NCI-H1417 treated with DMSO at 0.1 percent for 48 hours (cell line): Measurements from ENCODE around the gene GSTM4.
"Not testable (repeated sequence)": the region's sequence is repeated elsewhere in the genome, so short reads cannot be mapped to it uniquely, and the experiment has no call there.

ENCODE experiments used
- DNase-seq: peaks from one replicate; lab custom pipeline; 2025; lab: John Stamatoyannopoulos, UW

Gene GSTM4

DNA sequence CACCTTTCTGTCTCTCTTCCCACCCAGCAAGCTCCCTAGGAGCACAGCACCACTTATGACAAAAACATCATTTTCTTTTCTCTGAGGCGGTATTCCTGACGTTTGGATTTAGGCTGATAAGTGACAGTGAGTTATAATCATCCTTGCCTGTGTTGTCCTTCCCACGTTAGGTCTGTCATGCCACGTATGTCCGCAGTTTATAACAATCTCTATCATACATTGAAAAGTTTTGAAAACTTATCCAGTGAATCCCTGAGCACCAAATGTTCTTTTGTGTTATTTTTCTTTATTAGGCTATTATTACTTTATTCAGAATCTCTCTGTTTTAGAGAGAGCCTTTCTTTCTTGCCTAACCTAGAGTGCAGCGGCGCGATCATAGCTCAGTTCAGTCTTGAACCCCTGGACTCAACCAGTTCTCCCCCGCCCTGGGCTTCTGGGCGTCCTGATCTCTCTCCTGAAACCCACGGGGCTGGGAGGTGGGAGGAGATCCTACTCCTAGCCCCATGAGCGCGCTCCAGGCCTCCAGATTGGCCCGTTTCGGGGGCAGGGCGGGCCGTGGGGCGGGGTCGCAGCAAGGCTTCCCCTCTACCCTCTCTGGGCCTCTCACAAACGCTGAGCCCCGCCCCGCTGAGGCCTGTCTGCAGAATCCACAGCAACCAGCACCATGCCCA lies 11.7 kb downstream of the GSTM4 start, which contains the start of gene GSTM2:
GSTM2 (plus strand) TSS at position 606 of the 671 bp plus-strand sequence; CDS start at position 665, 59 bp downstream.
- no peak for DNase-seq

DNA sequence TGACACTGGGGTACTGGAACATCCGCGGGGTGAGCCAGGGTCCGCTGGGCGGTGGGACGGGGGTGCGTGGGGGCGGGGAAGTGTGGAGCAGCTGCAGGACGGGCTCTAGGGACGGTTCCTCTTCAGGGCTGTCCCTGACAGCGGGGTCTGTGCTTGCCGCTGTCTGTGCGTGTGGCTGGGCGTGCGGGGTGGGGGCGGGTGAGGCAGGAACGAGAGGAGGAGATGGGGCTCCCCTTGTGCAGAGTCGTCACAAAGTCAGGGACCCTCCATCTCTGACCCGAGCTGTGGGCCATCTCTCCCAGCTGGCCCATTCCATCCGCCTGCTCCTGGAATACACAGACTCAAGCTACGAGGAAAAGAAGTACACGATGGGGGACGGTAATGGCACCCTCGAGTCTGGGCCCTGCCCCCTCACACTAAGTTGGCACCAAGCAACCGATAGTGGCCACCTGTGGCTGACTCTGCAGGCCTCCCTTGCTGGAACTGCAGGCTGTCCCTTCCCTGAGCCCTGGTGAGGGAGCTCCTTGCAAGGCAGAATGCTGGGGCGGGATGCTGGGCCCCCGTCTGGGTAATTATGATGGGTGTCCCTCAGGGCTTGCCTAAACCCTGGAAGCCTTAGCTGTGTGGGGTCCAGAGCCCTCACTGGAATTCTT lies 12.3 kb downstream of the GSTM4 start:
- no peak for DNase-seq

DNA sequence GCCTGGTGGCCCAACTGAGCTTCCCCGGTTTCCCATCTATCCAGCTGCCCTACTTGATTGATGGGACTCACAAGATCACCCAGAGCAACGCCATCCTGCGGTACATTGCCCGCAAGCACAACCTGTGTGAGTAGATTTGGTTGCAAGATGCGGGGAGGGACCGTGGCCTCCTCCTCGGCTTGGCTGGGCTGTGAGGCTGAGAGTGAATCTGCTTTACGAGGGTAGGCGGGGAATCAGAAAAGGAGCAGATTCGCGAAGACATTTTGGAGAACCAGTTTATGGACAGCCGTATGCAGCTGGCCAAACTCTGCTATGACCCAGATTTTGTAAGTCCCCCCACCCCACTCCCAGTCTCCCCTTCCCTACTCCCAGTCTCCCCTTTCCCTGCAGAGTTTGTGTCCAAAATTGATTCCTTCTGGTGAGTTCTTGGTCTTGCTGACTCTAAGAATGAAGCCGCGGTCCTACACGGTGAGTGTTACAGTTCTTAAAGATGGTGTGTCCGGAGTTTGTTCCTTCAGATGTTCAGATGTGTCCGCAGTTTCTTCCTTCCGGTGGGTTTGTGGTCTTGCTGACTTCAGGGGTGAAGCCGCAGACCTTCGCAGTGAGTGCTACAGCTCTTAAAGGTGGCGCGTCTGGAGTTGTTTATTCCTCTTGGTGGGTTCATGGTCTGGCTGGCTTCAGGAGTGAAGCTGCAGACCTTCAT lies 13.5 kb downstream of the GSTM4 start:
- DNase-seq = no peak

DNA sequence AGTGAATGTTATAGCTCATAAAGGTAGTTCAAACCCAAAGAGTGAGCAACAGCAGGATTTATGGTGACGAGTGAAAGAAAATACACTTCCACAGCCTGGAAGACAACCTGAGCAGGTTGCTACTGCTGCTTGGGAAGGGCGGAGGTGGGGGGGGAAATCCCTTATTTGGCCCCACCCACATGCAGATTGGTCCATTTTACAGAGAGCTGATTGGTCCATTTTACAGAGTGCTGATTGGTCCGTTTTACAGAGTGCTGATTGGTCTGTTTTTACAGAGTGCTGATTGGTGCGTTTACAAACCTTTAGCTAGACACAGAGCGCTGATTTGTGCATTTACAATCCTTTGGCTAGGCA lies 14.0 kb downstream of the GSTM4 start:
- DNase-seq = not testable (repeated sequence)

DNA sequence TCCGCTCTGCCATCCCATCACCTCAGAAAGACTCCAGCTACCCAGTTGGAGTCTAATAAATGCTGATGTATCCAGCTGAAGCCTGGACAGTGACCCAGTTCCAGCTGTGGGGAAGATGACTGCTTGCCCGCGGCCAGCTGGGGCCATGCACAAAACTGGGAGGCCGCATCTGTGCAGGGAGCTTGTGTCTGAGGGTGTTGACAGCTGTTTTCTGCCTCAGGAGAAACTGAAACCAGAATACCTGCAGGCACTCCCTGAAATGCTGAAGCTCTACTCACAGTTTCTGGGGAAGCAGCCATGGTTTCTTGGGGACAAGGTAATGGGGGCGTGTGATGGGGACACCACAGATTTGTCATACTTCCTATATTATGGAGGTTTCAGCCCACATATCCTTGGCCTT lies 15.2 kb downstream of the GSTM4 start:
- DNase-seq = no peak

DNA sequence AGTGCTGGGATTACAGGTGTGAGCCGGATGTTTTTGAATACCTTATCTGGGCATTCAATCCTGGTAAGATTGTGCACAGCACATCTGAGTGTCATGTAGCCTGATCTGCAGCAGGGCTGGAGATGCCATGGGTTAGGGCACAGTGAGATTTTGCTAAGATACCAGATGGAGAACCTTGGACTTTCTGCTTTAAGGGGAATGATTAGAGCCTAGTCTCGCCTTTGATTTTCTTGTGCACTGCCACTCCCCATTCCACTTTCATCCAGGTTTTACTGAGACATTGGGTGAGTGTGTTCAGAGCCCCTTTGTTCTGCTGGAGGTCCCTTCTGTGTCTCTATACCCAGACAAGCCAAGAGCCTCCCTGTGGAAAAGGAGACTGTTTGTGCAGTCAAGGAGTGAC lies 18.0 kb downstream of the GSTM4 start:
- not testable (repeated sequence) for DNase-seq

DNA sequence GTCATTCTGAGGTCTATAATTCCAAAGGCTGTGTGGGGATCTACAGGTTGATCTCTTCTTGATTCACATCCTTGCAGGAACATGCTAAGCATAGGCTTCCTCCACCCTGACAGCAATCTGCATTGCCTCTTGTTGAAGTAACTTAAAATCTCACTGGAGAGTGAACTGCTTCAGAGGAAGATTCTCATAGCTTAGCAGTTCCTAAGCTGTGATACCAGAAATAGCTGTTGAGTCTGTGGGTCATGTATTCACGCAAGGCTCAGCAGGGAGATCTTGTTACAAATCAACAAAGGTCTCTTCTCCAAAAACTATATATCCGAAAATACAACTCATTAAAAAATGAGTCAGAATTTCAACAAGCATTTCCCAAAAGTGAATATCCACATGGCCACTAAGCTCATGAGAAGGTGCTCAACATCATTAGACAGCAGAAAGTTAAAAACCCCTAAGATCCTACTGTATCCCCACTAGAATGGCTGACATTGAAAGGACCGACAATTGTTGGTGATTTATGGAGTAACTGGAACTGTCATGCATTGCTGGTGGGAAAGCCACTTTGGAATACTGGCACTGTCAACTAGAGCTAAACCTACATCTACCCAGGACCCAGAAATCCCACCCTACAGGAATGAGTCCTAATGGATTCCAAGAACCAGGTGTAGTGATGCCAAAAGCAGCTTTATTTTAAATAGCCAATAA lies 20.9 kb downstream of the GSTM4 start:
- DNase-seq = not testable (repeated sequence)

DNA sequence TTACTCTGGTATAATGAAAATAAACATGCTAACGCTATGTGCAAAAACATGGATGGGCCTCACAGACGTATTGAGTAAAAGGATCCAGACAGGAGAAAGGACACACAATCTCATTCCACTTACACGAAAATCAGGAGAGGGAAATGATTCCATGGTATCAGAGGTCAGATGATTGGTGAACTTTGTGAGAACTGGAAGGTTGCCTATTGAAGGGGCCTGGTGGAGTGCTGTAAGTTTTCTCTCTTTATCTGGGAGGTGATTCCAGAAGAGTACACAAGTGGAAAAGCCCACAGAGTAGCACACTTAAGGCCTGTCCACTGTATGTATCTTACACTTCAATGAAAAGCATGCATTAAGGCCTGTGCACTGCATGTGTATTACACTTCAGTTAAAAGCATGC lies 21.6 kb downstream of the GSTM4 start:
- no peak for DNase-seq

DNA sequence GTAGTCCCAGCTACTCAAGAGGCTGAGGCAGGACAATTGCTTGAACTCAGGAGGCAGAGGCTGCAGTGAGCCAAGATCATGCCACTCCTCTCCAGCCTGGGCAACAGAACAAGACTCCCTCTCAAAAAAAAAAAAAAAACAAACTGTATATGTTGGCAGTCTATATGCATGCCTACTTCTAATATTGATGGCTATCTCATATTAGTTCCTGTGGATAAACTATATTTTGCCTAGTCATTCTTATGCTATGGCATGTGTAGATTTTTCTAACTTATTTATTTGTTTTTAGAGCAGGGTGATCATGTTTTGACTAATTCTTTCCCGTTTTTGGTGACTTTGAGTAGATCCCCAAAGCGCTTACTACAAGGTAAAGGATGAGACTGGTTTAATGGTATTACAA lies 22.7 kb downstream of the GSTM4 start:
- DNase-seq = not testable (repeated sequence)

DNA sequence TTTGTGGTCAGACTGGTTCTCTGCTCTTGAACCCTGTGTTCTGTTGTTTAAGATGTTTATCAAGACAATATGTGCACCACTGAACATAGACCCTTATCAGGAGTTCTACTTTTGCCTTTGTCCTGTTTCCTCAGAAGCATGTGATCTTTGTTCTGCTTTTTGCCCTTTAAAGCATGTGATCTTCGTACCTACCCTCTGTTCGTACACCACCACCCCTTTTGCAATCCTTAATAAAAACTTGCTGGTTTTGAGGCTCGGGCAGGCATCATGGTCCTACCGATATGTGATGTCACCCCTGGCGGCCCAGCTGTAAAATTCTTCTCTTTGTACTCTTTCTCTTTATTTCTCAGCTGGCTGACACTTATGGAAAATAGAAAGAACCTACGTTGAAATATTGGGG lies 28.9 kb downstream of the GSTM4 start:
- not testable (repeated sequence) for DNase-seq

DNA sequence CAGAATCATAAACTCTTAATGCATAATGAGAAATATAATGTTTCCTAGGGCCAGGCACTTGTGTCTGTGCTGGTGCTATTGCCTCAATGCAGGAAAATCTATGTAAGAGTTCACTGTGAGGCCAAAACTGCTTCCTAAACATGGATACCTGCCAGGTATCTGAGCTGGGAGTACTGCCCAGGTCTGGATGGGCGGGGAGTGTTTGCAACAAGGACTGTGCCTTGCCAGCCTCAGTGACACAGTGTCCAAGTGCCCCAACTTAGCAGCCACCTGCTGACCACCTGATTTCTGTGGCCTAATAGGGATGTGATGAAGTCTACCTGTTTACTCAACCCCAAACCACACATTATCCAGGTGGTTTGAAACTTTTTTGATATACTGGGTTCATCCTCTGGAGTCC lies 29.5 kb downstream of the GSTM4 start:
- DNase-seq = not testable (repeated sequence)

DNA sequence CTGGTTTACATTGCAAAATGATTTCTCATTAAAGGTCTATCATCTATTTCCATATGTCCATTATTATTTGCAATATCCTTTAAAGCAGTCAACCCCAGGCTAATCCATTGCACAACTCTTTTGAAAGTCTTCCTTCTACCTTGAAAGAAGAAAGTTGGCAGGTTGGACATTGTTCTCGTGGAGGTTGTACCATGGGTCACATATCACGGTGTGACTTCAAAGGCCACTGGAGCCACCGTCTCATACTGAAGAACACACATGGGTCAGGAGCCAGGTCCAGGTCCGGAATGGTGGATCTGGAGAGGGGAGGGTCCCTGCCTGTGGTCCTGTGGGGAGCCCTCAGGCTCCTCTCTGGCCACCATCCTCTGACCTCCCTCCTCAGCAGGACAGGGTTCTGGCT lies 30.0 kb downstream of the GSTM4 start:
- not testable (repeated sequence) for DNase-seq

DNA sequence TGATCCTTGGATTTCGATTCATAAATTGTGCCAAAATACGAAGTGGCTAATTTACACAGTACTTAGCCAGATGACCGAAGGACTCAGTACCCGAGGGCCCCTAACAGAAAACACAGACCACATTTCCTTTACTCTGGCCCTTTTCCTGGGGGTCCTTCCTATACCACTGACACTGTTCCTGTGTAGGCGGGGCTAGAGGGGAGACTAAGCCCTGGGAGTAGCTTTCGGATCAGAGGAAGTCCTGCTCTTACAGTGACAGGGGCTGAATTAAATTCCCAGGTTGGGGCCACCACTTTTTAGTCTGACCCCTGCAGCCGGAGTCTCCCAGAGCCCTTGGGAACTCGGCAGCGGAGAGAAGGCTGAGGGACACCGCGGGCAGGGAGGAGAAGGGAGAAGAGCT lies 31.2 kb downstream of the GSTM4 start:
- DNase-seq = not testable (repeated sequence)

DNA sequence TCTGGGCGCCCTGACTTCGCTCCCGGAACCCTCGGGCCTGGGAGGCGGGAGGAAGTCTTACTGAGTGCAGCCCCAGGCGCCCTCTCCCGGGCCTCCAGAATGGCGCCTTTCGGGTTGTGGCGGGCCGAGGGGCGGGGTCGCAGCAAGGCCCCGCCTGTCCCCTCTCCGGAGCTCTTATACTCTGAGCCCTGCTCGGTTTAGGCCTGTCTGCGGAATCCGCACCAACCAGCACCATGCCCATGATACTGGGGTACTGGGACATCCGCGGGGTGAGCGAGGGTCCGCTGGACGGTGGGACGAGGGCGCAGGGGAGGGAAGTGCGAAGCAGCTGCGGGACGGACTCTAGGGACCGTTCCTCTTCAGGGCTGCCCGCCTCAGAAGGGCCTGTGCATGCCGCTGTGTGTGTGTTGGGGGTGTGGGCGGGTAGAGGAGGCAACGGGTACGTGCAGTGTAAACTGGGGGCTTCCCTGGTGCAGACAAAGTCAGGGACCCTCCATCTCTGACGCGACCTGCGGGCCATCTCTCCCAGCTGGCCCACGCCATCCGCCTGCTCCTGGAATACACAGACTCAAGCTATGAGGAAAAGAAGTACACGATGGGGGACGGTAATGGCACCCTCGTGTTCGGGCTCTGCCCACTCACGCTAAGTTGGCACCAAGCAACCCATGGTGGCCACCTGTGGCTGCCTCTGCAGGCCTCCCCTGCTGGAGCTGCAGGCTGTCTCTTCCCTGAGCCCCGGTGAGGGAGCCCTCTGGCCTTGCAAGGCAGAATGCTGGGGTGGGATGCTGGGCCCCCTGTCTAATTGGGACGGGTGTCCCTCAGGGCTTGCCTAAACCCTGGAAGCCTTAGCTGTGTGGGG lies 32.0 kb downstream of the GSTM4 start, which contains the start of gene GSTM1:
GSTM1 (plus strand) TSS at position 177 of the 859 bp plus-strand sequence; CDS start at position 234, 57 bp downstream.
- no peak for DNase-seq

DNA sequence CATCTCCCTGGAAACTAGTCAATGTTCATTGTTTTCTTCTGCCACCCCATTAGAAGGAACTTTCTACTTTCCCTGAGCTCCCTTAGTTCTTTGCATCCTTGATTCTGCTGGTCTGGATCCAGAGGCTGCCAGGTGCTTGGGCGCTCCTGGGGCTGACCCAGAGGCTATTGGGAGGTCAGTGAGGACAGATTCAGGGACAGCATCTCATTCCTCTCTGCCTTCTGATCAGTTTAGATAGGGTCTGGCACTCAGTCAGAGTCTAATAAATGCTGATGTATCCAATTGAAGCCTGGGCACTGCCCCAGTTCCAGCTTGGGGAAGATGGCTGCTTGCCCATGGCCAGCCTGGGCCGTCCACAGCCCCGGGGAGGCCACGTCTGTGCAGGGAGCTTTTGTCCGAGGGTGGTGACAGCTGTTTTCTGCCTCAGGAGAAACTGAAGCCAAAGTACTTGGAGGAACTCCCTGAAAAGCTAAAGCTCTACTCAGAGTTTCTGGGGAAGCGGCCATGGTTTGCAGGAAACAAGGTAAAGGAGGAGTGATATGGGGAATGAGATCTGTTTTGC lies 34.0 kb downstream of the GSTM4 start:
- no peak for DNase-seq

DNA sequence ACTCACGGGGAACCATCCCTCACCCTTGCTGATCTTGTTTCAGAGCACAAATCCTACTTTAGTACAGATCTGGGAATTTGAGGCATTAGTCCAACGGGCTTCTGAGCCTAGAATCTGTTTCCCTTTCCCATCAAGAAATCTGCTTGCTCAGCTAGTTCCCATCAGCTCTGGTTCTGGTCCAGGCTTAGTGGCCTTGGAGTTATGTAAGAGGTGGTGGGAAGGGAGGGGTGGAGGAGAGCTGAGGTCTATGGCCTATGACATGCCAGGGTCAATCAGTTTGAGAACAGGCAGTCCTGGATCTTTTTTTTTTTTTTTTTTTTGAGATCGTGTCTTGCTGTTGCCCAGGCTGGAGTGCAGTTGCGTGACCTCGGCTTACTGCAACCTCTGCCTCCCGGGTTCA lies 35.9 kb downstream of the GSTM4 start:
- no peak for DNase-seq

DNA sequence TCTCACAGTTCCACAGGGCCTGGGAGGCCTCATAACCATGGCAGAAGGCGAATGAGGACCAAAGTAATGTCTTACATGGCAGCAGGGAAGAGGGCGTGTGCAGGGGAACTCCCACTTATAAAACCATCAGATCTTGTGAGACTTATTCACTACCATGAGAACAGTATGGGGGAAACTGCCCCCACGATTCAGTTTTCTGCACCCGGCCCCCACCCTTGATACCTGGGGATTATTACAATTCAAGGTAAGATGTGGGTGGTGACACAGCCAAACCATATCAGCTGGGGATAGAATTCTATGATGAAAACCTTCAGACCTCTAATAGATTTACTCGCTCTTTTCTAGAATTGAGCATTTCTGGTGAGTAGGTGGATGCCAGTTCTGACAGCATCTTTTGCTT lies 38.5 kb downstream of the GSTM4 start:
- DNase-seq = not testable (repeated sequence)

DNA sequence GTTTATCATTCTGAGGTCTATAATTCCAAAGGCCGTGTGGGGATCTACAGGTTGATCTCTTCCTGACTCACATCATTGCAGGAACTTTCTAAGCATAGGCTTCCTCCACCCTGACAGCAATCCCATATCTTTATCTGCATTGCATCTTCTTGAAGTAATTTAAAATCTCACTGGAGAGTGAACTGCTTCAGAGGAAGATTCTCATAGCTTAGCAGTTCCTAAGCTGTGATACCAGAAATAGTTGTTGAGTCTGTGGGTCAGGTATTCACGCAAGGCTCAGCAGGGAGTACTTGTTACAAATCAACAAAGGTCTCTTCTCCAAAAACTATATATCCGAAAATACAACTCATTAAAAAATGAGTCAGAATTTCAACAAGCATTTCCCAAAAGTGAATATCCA lies 39.2 kb downstream of the GSTM4 start:
- DNase-seq = not testable (repeated sequence)

DNA sequence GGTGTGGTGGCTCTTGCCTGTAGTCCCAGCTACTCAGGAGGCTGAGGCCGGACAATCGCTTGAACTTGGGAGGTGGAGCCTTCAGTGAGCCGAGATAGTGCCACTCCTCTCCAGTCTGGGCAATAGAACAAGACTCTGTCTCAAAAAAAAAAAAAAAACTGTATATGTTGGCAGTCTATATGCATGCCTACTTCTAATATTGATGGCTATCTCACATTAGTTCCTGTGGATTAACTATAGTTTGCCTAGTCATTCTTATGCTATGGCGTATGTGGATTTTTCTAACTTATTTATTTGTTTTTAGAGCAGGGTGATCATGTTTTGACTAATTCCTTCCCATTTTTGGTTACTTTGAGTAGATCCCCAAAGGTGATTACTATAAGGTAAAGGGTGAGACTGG lies 41.2 kb downstream of the GSTM4 start:
- no peak for DNase-seq

DNA sequence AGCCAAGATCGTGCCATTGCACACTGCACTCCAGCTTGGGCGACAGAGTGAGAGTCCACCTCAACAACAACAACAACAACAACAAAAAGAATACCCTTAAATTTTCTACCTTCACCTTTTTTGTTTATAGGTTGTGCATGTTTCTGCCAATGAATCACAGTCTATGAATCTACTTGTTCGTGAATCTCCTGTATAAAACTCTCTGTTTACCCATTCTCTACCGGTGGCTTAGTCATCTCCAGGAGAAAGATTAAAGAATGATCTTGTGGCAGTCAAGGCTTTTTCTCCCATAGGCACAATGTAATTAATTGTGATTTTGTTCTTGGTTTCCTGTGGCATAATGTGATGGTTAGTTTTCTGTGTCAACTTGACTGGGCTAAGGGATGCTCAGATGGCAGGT lies 42.0 kb downstream of the GSTM4 start:
- DNase-seq = not testable (repeated sequence)

DNA sequence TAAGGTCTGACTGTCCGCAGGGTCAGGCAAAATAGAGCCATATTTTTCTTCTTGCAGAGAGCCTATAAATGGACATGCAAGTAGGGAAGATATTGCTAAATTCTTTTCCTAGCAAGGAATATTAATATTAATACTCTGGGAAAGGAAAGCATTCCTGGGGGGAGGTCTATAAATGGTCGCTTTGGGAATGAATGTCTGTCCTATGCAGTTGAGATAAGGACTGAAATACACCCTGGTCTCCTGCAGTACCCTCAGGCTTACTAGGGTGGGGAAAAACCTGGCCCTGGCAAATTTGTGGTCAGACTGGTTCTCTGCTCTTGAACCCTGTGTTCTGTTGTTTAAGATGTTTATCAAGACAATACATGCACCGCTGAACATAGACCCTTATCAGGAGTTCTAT lies 47.0 kb downstream of the GSTM4 start:
- not testable (repeated sequence) for DNase-seq
